Frontal cortex (tissue), 4 donors: ENCODE results near the gene SLC7A11. TPM values are rescaled to one million over a fixed set of nuclear protein-coding genes. Genes with fewer than 3 reads are reported as not detected.

Source experiments
- DNase-seq, 2 donors: peaks; one replicate each; pipeline ENCODE4 v3.0.0; 2012; ENCODE audit warnings: low spot score in 2 of 2
- FAIRE-seq: peaks from 2 replicates; lab custom pipeline; 2012; peaks lifted over from hg19 to GRCh38; lab: Jason Lieb, UNC
- total RNA-seq: library from RNA; depleted of rRNA; stranded (reverse); fragments of >200 nt; gene quantifications from one replicate; pipeline ENCODE4 v1.2.3, GENCODE V29; 2014
- donor health status: control.
- donor health status: control.
- donor health status: control.

SLC7A11 gene
- total RNA-seq, result 33.0 TPM

- FAIRE-seq, result no peak
Measured at GRCh38 chr4:138242076-138242833, at the start of gene SLC7A11. TSS of gene SLC7A11 (minus strand) at chr4:138242349. CDS start at chr4:138242069, 280 bp downstream.

GRCh38 chr4:138291431-138291830, 49.3 kb upstream of the SLC7A11 start:
- DNase-seq (no peak), FAIRE-seq (no peak)

More at GRCh38 chr4:138242076-138242833, at the start of gene SLC7A11:
- peak in 1 of 2 donors; percentile 14 for DNase-seq

DNA sequence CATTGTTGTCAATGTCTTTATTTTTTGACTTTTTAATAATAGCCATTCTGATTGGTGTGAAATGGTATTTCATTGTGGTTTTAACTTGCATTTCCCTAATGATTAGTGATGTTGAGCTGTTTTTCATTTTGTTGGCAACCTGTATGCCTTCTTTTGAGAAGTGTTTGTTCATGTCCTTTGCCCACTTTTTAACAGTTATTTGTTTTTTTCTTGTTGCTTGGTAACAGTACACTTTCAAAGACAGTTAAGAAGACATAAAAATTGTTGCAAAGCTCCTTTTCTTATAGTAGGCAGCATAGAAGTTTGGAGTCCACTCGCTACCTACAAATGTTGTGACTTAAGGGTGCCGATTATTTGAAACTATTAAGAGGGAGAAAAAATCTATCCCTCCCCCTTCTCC, 48.7 kb upstream of the SLC7A11 start:
- FAIRE-seq, result no peak

GRCh38 chr4:138279286-138279685, 37.1 kb upstream of the SLC7A11 start:
- DNase-seq, result no peak
- FAIRE-seq, result no peak

More for the DNA sequence above, 48.7 kb upstream of the SLC7A11 start:
- no peak for DNase-seq

DNA sequence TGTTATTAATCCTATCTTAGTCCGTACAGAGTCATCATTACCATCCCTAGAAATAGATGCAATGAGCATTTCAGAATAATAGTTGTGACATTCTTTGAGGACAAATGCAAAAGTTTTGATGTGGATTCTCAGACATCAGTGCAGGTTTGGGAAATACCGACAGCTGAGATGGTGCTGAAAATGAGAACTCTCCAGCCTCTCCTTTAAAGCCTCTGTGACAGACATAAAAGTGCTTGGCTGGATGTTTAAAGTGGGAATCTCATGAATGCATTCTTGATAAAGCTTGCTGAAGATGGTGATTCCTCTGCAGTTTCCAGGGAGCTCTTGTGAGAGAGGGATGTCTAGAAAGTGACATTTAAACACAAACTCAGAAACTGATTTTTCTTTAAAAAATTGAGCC, 35.0 kb upstream of the SLC7A11 start:
- FAIRE-seq (no peak), DNase-seq (no peak)

- DNase-seq (no peak), FAIRE-seq (no peak)
Measured at GRCh38 chr4:138275963-138276621, 33.9 kb upstream of the SLC7A11 start.

GRCh38 chr4:138275216-138275615, 33.1 kb upstream of the SLC7A11 start:
- FAIRE-seq (no peak), DNase-seq (no peak)

GRCh38 chr4:138269175-138269574, 27.0 kb upstream of the SLC7A11 start:
- DNase-seq (no peak), FAIRE-seq (no peak)

DNA sequence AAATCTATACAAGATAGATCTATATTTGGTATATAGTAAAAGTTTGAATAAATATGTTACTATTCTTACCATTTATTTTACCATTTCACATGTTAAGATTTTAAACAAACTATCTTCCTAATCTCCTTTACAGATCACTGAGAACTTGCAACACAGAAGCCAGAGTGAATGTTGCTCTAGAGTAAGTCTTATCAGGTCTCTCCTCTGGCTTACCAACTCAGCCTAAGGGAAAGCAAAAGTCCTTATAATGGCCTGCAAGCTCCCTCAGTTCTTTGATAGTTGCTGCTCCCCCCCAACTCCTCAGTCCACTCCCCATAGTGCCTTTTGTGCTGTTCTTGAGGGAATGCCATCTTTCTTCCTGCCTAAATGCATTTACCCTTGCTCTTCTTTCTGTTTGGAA, 25.7 kb upstream of the SLC7A11 start:
- no peak for DNase-seq
- FAIRE-seq, result no peak

DNA sequence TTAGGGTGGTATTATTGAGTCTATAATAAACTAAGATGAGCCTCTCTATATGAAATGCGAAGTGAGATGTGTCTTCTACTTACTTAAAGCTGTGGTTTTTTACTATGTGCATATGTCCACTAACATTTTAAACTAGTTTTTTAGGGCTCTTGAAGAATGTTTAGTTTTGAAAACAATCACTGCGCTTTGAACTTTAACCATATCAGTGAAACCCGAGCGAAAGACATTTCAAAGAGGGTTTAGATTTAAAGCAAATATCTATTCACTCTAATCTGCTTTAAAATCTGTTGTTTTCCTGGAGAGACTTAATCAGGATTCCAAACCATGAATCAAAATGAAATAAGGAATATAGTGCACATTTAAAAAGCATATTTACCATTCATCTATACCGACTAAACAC, 24.8 kb upstream of the SLC7A11 start:
- FAIRE-seq, result no peak
- no peak for DNase-seq

DNA sequence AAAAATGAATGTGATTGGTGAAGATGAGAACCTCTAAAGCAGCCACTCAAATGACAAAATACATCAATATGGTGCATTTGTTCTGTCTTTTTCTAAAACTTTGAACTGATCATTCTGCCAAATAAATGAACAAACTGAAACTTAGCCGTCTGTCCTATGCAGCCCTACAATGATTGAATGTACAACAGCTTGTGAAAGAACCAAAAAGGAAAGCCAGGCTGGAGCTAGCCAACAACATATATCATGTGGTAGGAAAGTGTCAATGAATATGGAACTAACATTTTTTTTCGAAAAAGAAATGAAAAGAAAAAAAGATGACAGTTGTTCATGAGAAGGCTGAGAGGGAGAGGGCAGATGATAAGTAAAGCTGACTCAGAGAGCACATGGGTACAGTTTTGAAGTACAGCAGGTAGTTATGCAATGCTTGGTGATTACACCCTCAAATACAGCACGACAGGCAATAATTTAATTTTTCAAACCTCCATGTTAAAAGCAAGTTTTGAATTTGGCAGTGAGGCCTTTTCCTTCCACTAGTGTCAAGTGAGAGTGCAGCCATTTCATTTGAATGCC, 21.2 kb upstream of the SLC7A11 start:
- FAIRE-seq (no peak), DNase-seq (no peak)

GRCh38 chr4:138262469-138262868, 20.3 kb upstream of the SLC7A11 start:
- FAIRE-seq (no peak), DNase-seq (no peak)

DNA sequence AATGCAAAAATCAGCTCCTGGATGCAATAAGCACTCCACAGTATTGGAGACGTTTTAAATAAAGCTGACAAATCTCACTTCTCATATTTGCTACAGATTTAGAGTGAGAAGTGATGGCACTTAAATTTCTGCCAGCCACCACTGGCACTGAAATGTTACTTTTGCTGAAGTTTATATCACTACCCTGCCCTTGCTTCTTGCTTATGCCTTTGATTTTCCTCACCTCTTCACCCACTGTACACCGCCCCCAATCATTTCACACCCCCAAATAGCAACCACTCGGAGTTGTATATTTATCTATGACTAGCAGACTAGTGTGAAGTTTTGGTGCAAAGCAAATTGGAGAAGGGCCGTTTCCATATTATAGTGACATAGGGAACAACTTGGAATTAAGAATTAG, 19.9 kb upstream of the SLC7A11 start:
- no peak for DNase-seq
- FAIRE-seq, result no peak

GRCh38 chr4:138259824-138260223, 17.7 kb upstream of the SLC7A11 start:
- DNase-seq (no peak), FAIRE-seq (no peak)

DNA sequence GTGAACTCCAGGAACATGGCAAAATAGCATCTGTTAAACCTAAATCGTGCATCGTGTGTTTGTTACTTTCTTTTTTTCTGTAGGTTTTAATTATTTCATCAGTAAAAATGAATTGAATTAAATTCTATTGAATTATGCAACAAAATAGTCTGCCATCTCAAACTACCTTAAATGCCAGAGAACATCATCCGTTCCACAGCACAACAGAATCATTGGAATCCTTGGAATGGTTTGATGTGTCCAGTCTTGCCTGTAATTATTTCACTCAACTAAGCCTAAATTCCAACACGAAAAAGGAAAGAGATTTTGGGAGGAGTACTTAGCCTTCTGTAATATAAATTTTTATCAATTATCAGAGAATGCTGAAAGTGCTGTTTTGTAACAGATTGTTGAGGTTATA, 17.1 kb upstream of the SLC7A11 start:
- no peak for FAIRE-seq
- DNase-seq, result no peak

DNA sequence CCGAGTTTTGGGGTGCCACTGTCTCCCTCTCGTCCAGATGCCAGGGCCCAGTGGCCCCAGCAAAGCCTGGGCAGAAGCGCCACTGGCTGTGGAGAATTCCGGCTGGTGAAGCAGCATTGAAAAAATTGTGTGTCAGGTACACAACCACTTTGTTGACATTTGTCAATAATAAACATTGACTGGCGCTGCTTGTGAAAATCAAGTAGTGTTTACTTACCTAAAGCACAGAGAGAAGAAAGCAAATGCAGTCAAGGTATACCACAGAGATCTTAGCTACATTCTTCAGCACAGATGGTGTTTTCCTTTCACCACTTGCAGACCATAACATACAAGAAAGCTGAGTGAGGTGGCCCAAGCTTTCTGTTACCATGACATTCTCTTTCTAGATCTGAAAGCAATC, 14.5 kb upstream of the SLC7A11 start:
- no peak for DNase-seq

GRCh38 chr4:138255917-138256597, 13.9 kb upstream of the SLC7A11 start:
- FAIRE-seq, result no peak

More for the DNA sequence above, 14.5 kb upstream of the SLC7A11 start:
- no peak for FAIRE-seq

DNA sequence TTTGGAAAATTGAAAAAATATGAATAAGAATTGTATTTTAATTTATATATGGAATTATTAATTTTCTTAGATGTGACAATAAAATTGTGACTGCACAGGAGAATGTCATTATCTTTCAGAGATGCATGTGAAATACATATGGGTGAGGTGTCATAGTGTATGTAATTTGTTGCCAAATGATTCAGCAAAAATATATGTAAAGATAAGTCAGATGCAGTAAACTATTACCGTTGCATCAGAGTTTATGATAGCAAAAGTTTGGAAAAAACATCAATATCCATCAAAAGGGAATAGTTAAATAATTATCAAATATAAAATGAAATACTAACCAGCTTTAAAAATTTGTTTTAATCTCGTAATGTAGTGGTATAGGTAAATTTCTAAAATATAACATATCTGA, 10.4 kb upstream of the SLC7A11 start:
- peak; percentile 28 for FAIRE-seq
- no peak for DNase-seq

More at GRCh38 chr4:138255917-138256597, 13.9 kb upstream of the SLC7A11 start:
- DNase-seq, result no peak

DNA sequence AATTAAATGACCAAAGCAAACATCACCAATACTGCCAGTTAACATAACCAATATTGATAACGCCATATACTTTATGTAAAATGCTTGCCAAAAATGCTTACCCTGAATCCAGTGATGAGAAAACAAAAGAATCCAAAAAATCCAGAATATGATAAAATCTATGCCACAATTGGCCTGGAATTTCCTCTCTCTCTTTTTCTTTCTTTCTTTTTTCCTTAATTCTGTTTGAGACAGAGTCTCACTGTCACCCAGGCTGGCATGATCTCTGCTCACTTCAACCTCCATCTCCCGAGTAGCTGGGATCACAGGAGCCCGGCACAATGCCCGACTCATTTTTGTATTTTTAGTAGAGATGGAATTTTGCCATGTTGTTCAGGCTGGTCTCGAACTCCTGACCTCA, 9.8 kb upstream of the SLC7A11 start:
- FAIRE-seq, result no peak
- no peak for DNase-seq

DNA sequence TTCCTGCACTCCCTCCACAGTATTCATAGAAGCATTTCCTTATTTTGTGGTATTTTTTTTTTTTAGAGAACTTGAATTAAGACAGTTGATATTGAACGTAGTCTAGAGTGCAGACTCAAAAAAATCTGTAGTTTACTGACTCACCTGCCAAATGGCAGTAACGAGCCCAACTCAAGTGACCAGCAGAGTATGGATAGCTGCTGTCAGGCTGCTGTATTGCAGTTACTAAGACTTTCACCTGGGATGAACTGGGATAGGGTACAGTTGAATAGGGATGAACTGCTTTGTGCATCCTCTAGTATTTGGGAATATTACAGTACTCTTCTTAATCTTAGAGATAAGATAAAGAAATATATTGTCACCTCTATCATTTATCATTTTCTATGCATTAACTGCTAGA, 7.0 kb upstream of the SLC7A11 start:
- no peak for DNase-seq
- no peak for FAIRE-seq

- DNase-seq (no peak), FAIRE-seq (no peak)
Measured at GRCh38 chr4:138248058-138248457, 5.9 kb upstream of the SLC7A11 start.
